SU-DHL-6 (cell line): ENCODE measurements around the gene ARFGEF3.

Source experiments
- H2AFZ ChIP-seq: fragments of 200-600 bp; sonication (generic); 2 replicates; pipeline ENCODE4 v1.6.1; 2014; ENCODE audit warnings: low read depth, mild to moderate bottlenecking, moderate library complexity, mixed read lengths, antibody characterized with exemption, low read length; ENCODE audit not compliant: severe bottlenecking
- H3F3A ChIP-seq: fragments of 200-600 bp; shearing (Covaris generic); 2 replicates; pipeline ENCODE4 v1.6.0; 2016; ENCODE audit warnings: antibody characterized with exemption, mild to moderate bottlenecking; ENCODE audit not compliant: insufficient read depth
- H3K27ac ChIP-seq: fragments of 200-600 bp; sonication (generic); 2 replicates; pipeline ENCODE4 v1.5.1; 2016; ENCODE audit warnings: low read depth, mild to moderate bottlenecking, low read length, moderate library complexity, mixed read lengths
- H3K27me3 ChIP-seq: fragments of 200-600 bp; sonication (generic), shearing (Covaris generic); 2 replicates; pipeline ENCODE4 v1.6.0; 2014; ENCODE audit warnings: mild to moderate bottlenecking, low read length
- H3K36me3 ChIP-seq: fragments of 200-600 bp; sonication (generic); 2 replicates; pipeline ENCODE4 v1.6.1; 2014; ENCODE audit warnings: mild to moderate bottlenecking, low read length, mixed read lengths
- H3K4me2 ChIP-seq: fragments of 300-600, 200-600 bp; shearing (Covaris generic), sonication (generic); 2 replicates; pipeline ENCODE4 v1.6.0; 2014; ENCODE audit warnings: low read length, low read depth, mild to moderate bottlenecking; ENCODE audit not compliant: poor library complexity, severe bottlenecking
- H3K4me3 ChIP-seq: fragments of 200-600 bp; sonication (generic); 2 replicates; pipeline ENCODE4 v1.5.1; 2014; ENCODE audit warnings: antibody characterized with exemption, low read length, mild to moderate bottlenecking, mixed read lengths; ENCODE audit not compliant: insufficient read depth, poor library complexity, severe bottlenecking
- H3K79me2 ChIP-seq: fragments of 200-600 bp; sonication (generic); 2 replicates; pipeline ENCODE4 v1.6.1; 2014; ENCODE audit warnings: mild to moderate bottlenecking, low read length, moderate library complexity; ENCODE audit not compliant: insufficient read depth
- H3K9ac ChIP-seq: fragments of 200-600 bp; sonication (generic); 2 replicates; pipeline ENCODE4 v1.7.0; 2014; ENCODE audit warnings: mild to moderate bottlenecking, low read length
- H3K9me2 ChIP-seq: fragments of 200-600 bp; sonication (generic); replicated peaks from 2 replicates; pipeline ENCODE4 v1.6.1; 2014; ENCODE audit warnings: low read length; ENCODE audit not compliant: insufficient read depth
- H3K9me3 ChIP-seq: fragments of 200-600 bp; sonication (generic); 2 replicates; pipeline ENCODE4 v1.6.1; 2014; ENCODE audit warnings: low read length, mixed read lengths; ENCODE audit not compliant: insufficient read depth
- H4K20me1 ChIP-seq: fragments of 200-600 bp; sonication (generic); 2 replicates; pipeline ENCODE4 v1.6.1; 2014; ENCODE audit warnings: low read depth, mild to moderate bottlenecking, antibody characterized with exemption, low read length, moderate library complexity, mixed read lengths
- EZH2phosphoT487 ChIP-seq: fragments of 200-600 bp; sonication (generic), shearing (Covaris generic); conservative IDR thresholded peaks from 2 replicates; pipeline ENCODE4 v1.6.1; 2018; ENCODE audit warnings: mild to moderate bottlenecking, antibody characterized with exemption, low read length, moderate library complexity, mixed read lengths
- TF ChIP-seq, protein P1 (sequence below): fragments of 200-600 bp; sonication (generic); IDR thresholded peaks from one replicate; pipeline ENCODE4 v1.5.1; 2017; ENCODE audit warnings: antibody characterized with exemption, mild to moderate bottlenecking, low read length, moderate library complexity; ENCODE audit not compliant: insufficient read depth, poor library complexity, severe bottlenecking

ARFGEF3 gene

DNA sequence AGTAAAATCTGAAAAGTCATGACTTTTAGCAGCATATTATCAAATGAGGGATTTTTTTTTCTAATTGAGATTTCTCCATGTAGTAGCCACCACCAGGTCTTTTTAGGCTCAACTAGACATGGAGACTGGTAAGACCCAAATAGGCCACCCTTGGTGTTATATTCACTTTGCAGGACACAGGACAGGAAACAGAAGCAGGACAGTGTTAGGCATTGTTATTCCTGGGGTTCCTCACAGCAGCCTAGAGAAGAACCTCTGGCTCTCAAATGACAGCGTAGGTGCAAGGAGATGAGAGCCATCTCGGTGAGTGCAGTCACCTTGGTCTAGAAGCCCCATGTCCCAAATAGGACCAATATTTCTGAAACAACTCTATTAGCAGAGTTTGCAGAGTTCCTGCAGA is 75.7 kb downstream of the ARFGEF3 start:
- H3K4me3 ChIP-seq: no peak overlapping the region
- no peaks in the 10 kb centered on the region for H4K20me1 ChIP-seq
- H2AFZ ChIP-seq: no peak overlapping the region
- H3K9me3 ChIP-seq: no peaks in the 10 kb centered on the region
- no peak overlapping the region for H3K4me2 ChIP-seq
- no peaks in the 10 kb centered on the region for H3K36me3 ChIP-seq
- H3F3A ChIP-seq: no peaks in the 10 kb centered on the region
- no peaks in the 10 kb centered on the region for H3K9me2 ChIP-seq
- H3K79me2 ChIP-seq: no peaks in the 10 kb centered on the region
- TF ChIP-seq, protein P1, sequence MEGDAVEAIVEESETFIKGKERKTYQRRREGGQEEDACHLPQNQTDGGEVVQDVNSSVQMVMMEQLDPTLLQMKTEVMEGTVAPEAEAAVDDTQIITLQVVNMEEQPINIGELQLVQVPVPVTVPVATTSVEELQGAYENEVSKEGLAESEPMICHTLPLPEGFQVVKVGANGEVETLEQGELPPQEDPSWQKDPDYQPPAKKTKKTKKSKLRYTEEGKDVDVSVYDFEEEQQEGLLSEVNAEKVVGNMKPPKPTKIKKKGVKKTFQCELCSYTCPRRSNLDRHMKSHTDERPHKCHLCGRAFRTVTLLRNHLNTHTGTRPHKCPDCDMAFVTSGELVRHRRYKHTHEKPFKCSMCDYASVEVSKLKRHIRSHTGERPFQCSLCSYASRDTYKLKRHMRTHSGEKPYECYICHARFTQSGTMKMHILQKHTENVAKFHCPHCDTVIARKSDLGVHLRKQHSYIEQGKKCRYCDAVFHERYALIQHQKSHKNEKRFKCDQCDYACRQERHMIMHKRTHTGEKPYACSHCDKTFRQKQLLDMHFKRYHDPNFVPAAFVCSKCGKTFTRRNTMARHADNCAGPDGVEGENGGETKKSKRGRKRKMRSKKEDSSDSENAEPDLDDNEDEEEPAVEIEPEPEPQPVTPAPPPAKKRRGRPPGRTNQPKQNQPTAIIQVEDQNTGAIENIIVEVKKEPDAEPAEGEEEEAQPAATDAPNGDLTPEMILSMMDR: no peak
- no peak for TF ChIP-seq EZH2phosphoT487
- no peaks in the 10 kb centered on the region for H3K27me3 ChIP-seq
- H3K9ac ChIP-seq: no peak overlapping the region
- H3K27ac ChIP-seq: no peak overlapping the region

DNA sequence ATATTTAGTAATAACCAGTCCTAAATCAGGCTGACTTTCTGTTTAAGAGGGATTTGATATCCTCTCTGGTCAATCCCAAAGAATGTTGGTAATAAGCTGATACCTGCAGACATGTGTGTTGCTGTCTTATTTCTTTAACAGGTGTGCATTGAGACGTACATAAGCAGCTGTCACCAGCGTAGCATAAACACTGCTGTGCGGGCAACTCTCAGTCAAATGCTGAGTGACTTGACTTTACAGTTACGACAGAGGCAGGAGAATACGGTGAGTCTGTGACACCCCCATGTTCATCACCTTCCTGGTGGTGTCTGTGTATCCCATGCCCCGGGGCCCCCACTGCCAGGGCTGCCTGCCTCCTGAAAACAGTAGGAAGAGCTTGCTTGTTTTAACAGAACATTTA is 76.6 kb downstream of the ARFGEF3 start:
- TF ChIP-seq, protein P1: no peak
- TF ChIP-seq EZH2phosphoT487: no peak
- H3K9me3 ChIP-seq: no peaks in the 10 kb centered on the region
- no peaks in the 10 kb centered on the region for H3K79me2 ChIP-seq
- no peaks in the 10 kb centered on the region for H3F3A ChIP-seq
- no peak overlapping the region for H2AFZ ChIP-seq
- H3K9ac ChIP-seq: no peak overlapping the region
- no peaks in the 10 kb centered on the region for H3K27me3 ChIP-seq
- H4K20me1 ChIP-seq: no peaks in the 10 kb centered on the region
- no peak overlapping the region for H3K4me3 ChIP-seq
- H3K9me2 ChIP-seq: no peaks in the 10 kb centered on the region
- no peak overlapping the region for H3K27ac ChIP-seq
- no peaks in the 10 kb centered on the region for H3K36me3 ChIP-seq
- no peak overlapping the region for H3K4me2 ChIP-seq

DNA sequence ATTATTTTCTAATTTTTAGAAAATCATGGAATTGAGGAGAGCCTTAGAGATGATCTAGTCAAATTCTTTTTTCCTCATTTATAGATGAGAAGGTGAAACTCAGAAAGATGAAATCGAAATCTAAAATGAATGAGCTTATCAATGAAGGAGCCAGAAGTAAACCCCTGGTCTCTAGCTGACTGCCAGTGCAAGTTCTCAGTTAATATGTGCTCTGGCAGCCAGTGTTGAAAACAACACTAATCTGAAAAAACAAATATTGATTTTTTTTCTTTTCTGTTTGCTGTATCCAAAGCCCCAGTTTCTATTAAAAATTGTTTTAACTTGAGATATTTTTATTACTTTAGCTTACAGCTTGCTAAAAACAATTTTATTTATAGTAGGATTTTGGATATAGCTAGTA is 78.0 kb downstream of the ARFGEF3 start:
- H3K27ac ChIP-seq: no peak overlapping the region
- no peaks in the 10 kb centered on the region for H3K9me2 ChIP-seq
- H3F3A ChIP-seq: no peaks in the 10 kb centered on the region
- TF ChIP-seq, protein P1: no peak
- no peak for TF ChIP-seq EZH2phosphoT487
- H2AFZ ChIP-seq: no peak overlapping the region
- no peak overlapping the region for H3K4me2 ChIP-seq
- H3K4me3 ChIP-seq: no peak overlapping the region
- no peaks in the 10 kb centered on the region for H3K36me3 ChIP-seq
- no peaks in the 10 kb centered on the region for H3K79me2 ChIP-seq
- no peak overlapping the region for H3K9ac ChIP-seq
- no peaks in the 10 kb centered on the region for H4K20me1 ChIP-seq
- H3K9me3 ChIP-seq: no peaks in the 10 kb centered on the region
- H3K27me3 ChIP-seq: no peaks in the 10 kb centered on the region
